ENCODE measurements around the gene CTCFL.
A peak's percentile ranks its signal among the peaks of the same experiment; 100 is the strongest.

Gene CTCFL

DNA sequence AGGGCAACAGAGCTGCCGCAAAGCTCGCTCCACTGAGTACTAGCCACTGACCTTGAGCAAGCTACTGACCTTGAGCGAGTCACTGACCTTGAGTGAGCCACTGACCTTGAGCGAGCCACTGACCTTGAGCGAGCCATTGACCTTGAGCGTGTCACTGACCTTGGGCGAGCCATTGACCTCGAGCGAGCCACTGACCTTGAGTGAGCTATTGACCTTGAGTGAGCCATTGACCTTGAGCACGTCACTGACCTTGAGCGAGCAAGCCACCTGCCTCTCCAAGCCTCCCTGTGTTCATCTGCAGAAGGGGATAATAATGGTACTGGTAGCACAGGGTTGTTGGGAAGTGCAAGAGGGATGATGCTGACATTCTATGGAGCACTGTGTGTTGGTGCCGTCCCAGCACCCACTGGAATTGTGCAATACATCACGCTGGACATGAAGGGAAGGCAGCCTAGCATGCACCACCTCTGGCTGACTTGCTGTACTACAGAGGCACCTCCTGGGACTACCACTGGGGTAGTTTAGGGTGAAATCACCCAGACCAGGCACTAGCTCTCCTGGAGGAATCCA, 60.2 kb downstream of the CTCFL start:
- H3K4me3 Mint-ChIP-seq: no peak overlapping the region
- ATAC-seq: no peak
- H3K36me3 Mint-ChIP-seq: no peaks in the 10 kb centered on the region
- H3K27ac Mint-ChIP-seq: no peak overlapping the region
- peaks cover 34% of the 10 kb centered on the region for H3K4me1 Mint-ChIP-seq
- no peaks in the 10 kb centered on the region for H3K9me3 Mint-ChIP-seq
- peaks cover 22% of the 10 kb centered on the region for H3K27me3 Mint-ChIP-seq

DNA sequence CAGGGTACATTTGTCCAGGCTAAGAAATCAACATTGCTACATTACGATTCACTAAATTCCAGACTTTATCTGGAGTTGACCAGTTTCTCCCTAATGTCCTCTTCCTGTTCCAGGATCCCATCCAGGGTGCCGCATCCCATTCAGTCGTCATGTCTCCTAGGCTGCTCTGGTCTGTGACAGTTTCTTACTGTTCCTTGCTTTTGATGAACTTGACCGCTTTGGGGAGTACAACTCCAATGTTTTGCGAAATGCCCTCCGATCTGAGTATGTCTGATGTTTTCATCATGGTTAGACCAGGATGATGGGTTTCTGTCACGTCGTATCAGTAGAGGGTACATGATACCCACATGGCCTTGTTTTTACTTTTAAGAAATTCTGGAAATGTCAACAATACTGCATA, 62.2 kb downstream of the CTCFL start:
- H3K27ac Mint-ChIP-seq: no peak overlapping the region
- ATAC-seq: no peak
- H3K9me3 Mint-ChIP-seq: no peaks in the 10 kb centered on the region
- H3K4me1 Mint-ChIP-seq: peaks cover 14% of the 10 kb centered on the region
- no peak overlapping the region for H3K4me3 Mint-ChIP-seq
- peaks cover 13% of the 10 kb centered on the region for H3K27me3 Mint-ChIP-seq
- H3K36me3 Mint-ChIP-seq: no peaks in the 10 kb centered on the region

DNA sequence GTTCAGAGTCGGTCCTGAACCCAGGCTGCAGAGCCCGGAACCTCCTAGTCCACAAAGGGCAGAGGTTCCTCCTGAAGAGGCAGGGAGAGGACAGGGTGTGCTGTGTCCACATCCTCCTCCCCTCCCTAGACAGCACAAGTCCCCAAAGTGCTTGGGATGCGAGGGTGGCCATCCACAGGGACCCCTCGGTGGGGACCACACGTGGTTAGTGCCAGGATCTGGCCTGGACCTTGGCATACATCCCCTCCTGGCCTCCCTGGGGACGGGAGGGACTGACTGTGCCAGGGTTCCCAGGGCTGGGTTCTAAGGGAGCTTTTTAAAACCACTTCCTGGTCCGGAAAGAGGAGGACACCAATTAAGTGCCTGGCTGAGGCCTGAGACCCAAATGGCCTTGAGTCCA, 63.2 kb downstream of the CTCFL start:
- no peak overlapping the region for H3K4me3 Mint-ChIP-seq
- no peaks in the 10 kb centered on the region for H3K36me3 Mint-ChIP-seq
- H3K27me3 Mint-ChIP-seq: peaks cover 8% of the 10 kb centered on the region
- H3K27ac Mint-ChIP-seq: no peak overlapping the region
- H3K9me3 Mint-ChIP-seq: no peaks in the 10 kb centered on the region
- no peak for ATAC-seq
- peaks cover 13% of the 10 kb centered on the region for H3K4me1 Mint-ChIP-seq

DNA sequence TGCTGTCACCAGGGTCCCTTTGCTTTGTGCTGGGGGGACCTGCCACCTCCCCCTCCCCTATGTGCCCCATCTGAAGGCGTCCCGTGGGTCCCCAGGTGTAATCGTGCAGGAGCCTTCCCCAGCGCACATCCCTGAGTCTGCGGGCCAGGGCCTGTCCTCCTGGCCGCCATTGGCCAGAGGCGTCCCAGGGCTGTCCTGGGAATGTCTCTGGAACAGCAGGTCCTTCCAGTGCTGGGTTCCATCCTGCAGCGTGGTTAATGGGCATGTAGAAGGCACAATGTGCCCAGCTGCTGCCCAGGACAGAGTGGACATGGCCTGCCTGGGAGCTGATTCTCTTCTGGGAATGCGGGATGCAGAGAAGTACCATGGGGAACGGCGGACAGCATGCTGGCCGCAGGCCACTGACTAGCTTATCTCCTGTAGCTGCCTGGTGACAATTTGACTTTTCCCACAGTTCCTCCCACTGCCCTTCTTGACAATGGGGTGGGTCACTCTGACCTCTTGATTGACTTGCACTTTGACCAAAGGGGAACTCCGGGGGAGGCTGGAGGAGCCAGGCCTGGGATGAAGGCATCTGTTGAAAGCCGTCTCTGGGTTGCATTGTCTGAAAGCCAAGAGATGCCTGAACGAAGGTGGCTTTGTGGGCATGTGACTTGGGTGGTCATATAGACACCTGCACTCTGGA, 64.0 kb downstream of the CTCFL start:
- Mint-ChIP-seq H3K9me3 (no peaks in the 10 kb centered on the region), H3K27ac (no peak overlapping the region), H3K36me3 (no peaks in the 10 kb centered on the region), H3K27me3 (no peaks in the 10 kb centered on the region), H3K4me1 (peaks cover 13% of the 10 kb centered on the region), H3K4me3 (no peak overlapping the region)
- no peak for ATAC-seq

DNA sequence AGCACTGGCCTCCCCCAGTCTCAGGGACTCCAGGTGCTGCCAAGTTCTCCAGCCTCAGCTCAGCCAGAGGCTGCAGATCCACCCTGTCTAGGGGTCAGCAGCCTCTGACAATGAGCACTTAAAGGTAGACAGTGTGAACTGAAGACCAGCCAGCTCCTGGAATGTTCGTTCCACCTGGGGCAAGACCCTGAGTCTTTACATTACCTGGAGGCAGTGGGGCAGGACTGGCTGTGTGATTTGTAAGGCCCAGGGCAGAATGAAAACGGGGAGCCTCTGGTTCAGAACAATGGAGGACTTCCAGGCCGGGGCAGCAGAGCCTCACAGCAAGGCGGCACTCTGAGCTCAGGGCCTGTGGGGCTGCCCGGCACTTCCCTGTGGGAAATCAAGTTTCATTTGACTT, 65.0 kb downstream of the CTCFL start:
- H3K27me3 Mint-ChIP-seq: no peaks in the 10 kb centered on the region
- H3K36me3 Mint-ChIP-seq: no peaks in the 10 kb centered on the region
- H3K4me3 Mint-ChIP-seq: no peak overlapping the region
- no peaks in the 10 kb centered on the region for H3K9me3 Mint-ChIP-seq
- no peak for ATAC-seq
- H3K27ac Mint-ChIP-seq: no peak overlapping the region
- H3K4me1 Mint-ChIP-seq: peaks cover 22% of the 10 kb centered on the region

DNA sequence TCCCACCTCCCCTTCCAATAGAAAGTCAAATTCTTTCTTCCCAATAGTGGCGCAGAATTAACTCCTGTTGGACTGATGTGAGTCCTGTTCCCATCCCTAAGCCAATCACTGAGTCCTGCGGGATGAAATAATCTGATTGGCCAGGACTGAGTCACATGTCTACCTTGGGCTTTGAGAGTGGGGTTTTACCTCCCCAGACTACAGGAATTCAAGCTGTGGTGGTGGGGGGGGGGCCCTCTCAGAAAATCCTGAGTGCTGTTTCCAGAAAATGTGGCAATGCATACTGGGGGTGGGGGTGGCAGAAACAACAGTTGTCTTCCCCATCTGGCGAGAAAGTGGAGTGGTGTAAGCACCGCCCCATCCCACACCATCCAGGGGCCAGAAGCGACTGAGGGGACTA, 65.7 kb downstream of the CTCFL start:
- ATAC-seq: no peak
- Mint-ChIP-seq H3K4me1 (peaks cover 28% of the 10 kb centered on the region), H3K9me3 (no peaks in the 10 kb centered on the region), H3K4me3 (no peak overlapping the region), H3K27ac (no peak overlapping the region), H3K36me3 (no peaks in the 10 kb centered on the region), H3K27me3 (no peaks in the 10 kb centered on the region)

DNA sequence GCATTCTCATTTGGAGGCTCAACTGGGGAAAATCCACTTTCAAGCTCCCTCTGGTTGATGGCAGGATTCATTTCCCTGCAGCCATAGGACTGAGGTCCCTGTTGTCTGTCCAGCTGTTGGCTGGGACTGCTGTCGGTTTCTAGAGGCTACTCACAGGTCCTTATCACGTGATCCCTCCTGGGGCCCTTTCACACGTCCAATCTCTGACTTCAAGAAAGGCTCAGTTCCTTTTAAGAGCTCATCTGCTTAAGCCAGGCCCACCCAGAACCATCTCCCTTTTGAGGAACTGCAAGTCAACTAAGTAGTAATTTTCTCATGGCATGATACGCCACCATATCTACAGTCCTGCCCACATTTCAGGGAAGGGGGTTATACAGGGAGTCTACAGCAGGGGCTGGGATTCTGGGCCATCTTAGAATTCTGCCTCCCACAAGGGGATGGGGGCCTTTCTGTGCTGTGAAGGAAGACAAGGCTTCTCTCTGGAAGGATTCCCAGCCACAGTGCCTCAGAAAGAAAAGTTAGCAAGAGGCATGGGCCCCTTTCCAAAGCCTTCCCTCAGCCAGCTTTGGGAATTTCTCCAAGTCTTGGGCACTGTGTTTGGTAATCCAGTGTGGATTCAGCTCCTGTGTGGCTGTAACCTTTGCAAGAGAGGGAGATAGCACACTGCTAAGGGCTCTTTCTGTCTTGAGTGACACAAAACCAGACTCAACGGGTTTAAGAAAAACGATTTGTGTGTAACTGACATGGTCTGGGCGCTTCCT, 66.4 kb downstream of the CTCFL start:
- H3K27ac Mint-ChIP-seq: no peak overlapping the region
- ATAC-seq: no peak
- peaks cover 27% of the 10 kb centered on the region for H3K4me1 Mint-ChIP-seq
- no peaks in the 10 kb centered on the region for H3K36me3 Mint-ChIP-seq
- H3K27me3 Mint-ChIP-seq: no peaks in the 10 kb centered on the region
- H3K4me3 Mint-ChIP-seq: no peak overlapping the region
- H3K9me3 Mint-ChIP-seq: no peaks in the 10 kb centered on the region

DNA sequence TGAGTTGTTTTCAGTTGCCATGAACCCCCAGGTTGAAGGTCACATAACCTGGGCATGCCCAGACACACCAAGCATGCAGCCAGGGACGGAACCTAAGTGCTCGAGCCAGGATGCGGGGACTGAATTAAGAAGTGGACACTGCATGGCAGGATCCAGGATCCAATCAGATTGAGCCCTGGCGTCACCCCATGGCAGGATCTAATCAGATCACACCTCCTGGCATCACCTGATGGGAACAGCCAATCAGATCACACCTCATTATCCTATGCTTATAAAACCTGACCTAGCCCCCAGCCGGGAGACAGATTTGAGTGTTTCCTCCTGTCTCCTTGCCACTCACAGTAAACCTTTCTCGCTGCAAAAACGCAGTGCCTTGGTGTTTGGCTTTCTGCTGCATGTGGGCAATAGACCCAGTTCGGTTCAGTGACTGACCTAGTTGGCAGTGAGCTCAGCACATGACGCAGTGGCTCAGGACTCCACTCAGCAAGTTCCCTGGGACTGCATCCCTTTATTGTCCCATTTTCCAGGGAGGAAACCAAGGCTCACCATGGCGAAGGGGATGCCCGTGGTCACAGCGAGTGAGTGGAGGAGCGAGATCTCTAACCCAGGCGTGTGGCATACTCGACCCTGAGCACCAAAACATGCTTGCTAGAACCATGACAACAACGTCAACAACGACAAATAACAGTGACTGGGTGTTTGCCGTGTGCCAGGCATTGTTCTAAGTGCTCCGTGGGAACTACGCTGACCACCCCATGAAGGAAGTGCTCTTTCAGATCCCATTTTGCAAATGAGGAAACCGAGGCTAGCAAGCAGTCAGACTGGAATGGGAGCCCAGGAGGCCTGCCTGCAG, 67.5 kb downstream of the CTCFL start:
- Mint-ChIP-seq H3K4me3 (no peak overlapping the region), H3K36me3 (no peaks in the 10 kb centered on the region), H3K9me3 (no peaks in the 10 kb centered on the region), H3K4me1 (peaks cover 25% of the 10 kb centered on the region), H3K27ac (no peak overlapping the region), H3K27me3 (no peaks in the 10 kb centered on the region)
- ATAC-seq: no peak

DNA sequence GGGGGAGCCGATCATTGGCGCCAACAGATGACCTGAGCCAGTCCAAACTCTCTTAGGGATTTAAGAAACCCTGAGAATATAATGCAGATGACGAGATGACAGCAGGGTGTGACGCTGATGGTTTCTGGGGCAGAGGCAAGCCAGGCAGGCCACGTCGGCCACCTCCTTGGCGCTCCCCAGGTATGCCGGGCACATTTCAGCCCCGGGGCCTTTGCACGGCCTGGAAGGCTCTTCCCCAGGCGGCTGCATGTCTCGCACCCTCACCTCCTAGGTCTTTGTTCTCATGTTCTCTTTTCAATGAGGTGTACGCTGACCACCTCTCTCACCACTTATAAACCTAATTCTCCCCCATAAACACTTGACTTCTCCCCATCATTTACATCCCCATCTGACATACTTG, 68.8 kb downstream of the CTCFL start:
- Mint-ChIP-seq H3K4me1 (peaks cover 39% of the 10 kb centered on the region), H3K4me3 (no peak overlapping the region), H3K27ac (no peak overlapping the region), H3K36me3 (no peaks in the 10 kb centered on the region), H3K27me3 (no peaks in the 10 kb centered on the region), H3K9me3 (no peaks in the 10 kb centered on the region)
- no peak for ATAC-seq

DNA sequence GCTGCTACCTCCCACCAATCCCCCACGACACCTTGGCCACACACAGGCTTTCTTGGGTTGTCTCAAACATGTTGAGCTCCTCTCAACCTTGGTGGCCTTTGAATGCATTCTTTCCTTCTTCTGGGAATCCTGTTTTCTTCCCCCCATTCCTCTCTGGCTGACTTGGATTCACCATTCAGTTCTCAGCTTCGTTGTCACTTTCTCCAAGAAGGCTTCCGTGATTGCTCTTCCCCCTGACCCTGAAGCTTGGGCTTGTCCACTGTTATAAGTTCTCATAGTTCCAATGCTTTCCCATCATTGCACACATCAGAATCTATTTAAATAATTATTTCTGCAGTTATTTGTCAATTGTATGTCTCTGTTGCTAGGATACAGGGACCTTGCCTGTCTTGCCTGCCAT, 69.6 kb downstream of the CTCFL start:
- H3K27ac Mint-ChIP-seq: no peak overlapping the region
- peaks cover 46% of the 10 kb centered on the region for H3K4me1 Mint-ChIP-seq
- no peak overlapping the region for H3K4me3 Mint-ChIP-seq
- H3K36me3 Mint-ChIP-seq: no peaks in the 10 kb centered on the region
- ATAC-seq: no peak
- no peaks in the 10 kb centered on the region for H3K9me3 Mint-ChIP-seq
- no peaks in the 10 kb centered on the region for H3K27me3 Mint-ChIP-seq

DNA sequence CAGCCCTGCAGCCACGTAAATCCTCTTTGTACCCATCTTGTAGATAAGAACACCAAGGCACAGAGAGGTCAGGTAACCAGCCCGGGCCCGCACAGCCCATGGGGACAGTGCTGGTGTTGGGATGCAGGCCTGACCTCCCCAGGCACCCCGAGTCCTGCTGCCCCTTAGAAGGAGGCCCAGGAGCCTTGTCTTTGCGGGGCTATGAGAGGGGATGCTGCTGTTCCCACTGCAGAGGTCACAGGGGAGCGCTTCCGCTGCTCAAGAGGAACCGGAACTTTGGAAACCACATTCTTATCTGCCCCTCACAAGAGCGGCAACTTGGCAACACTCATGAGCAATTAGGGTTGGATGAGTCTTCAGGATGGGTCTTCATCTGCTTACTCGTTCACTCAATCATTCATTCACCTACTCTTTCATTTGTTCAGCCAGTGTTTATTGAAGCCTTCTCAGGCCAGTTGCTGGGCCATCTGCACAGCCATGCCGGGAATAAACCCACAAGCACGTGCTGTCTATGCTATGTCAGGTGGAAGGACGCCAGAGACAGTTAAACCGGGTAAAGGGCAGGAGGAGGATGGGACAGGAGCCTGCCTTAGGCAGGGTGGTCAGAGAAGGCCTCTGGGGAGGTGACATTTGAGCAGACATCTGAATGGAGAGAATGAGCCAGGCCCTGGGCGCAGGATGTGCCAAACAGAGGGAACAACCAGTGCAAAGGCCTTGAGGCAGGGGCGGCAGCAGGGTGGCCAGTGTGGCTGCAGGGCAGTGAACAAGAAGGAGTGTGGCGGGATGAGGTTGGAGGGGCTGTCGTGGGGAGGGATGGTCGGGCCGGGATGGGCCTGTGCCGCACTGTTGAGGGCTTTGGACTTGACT, 72.9 kb downstream of the CTCFL start:
- Mint-ChIP-seq H3K4me1 (peaks cover 72% of the 10 kb centered on the region), H3K27ac (peak overlapping the region; percentile 44), H3K4me3 (peak overlapping the region; percentile 9), H3K9me3 (no peaks in the 10 kb centered on the region), H3K36me3 (no peaks in the 10 kb centered on the region), H3K27me3 (no peaks in the 10 kb centered on the region)
- ATAC-seq: peak; percentile 63

DNA sequence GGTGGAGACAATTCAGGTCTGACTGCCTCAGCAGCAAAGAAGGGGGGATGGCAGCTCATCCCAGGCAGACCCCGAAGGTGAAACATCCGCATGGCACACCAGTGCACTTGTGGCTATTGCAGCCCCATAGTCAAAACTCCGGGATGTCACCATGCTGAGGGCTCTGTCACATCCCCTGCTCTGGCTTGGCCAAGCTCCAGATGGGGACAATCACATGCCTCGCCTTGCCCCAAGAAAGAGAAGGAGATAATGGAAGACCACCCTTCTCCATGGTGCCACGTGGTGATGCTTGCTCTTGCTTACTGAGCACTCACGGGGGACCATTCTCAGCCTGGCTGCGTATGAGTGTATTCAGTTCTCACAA, 73.5 kb downstream of the CTCFL start:
- no peak overlapping the region for H3K4me3 Mint-ChIP-seq
- no peaks in the 10 kb centered on the region for H3K27me3 Mint-ChIP-seq
- no peaks in the 10 kb centered on the region for H3K36me3 Mint-ChIP-seq
- ATAC-seq: no peak
- H3K27ac Mint-ChIP-seq: no peak overlapping the region
- H3K4me1 Mint-ChIP-seq: peaks cover 72% of the 10 kb centered on the region
- no peaks in the 10 kb centered on the region for H3K9me3 Mint-ChIP-seq

DNA sequence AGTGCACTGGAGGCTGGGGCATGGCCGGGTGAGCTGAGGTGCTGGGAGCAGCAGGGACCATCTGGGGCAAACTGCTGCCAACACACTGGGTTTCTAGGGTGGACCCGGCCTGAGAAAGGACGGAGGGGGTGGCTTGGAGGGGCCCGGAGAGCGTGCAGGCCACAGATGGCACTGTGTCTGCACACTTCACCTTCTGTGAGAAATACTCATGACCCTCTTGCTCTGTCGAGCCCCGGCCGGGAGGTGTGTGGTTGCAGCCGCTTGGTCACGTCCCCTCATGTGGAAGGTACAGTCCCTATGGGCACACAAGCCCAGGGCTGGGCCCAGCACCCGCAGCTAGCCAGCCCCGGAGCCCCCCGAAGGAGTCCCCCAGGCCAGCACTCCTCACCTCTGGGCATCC, 74.0 kb downstream of the CTCFL start:
- peak overlapping the region; percentile 52 for H3K4me3 Mint-ChIP-seq
- peak; percentile 49 for ATAC-seq

DNA sequence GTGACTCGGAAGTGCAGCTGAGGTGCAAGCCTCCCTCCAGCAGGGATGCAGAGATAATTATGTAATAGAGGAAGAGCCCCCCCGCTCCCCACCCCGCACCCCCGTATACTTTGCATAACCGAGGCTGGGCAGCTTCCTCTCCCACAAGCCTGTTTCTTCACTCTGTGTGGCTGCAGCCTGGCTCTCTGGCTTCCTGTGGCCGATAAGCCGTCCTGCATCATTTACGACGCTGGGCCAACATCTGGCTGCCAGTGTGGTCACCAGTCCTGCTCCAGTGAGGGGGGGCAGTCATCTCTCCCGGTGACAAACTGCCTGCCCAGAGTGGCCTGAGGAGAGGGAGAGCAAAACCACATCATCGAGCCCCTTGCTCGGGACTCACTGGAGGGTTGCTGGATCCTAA, 74.5 kb downstream of the CTCFL start:
- Mint-ChIP-seq H3K9me3 (no peaks in the 10 kb centered on the region), H3K4me1 (peaks cover 69% of the 10 kb centered on the region), H3K4me3 (peak overlapping the region; percentile 52), H3K36me3 (no peaks in the 10 kb centered on the region), H3K27me3 (no peaks in the 10 kb centered on the region), H3K27ac (peak overlapping the region; percentile 25)
- peak; percentile 85 for ATAC-seq

More for the DNA sequence above, 74.0 kb downstream of the CTCFL start:
- Mint-ChIP-seq H3K27ac (peak overlapping the region; percentile 25), H3K27me3 (no peaks in the 10 kb centered on the region), H3K36me3 (no peaks in the 10 kb centered on the region), H3K9me3 (no peaks in the 10 kb centered on the region), H3K4me1 (peaks cover 72% of the 10 kb centered on the region)
